ENCODE measurements around the gene TTC33.

DNA sequence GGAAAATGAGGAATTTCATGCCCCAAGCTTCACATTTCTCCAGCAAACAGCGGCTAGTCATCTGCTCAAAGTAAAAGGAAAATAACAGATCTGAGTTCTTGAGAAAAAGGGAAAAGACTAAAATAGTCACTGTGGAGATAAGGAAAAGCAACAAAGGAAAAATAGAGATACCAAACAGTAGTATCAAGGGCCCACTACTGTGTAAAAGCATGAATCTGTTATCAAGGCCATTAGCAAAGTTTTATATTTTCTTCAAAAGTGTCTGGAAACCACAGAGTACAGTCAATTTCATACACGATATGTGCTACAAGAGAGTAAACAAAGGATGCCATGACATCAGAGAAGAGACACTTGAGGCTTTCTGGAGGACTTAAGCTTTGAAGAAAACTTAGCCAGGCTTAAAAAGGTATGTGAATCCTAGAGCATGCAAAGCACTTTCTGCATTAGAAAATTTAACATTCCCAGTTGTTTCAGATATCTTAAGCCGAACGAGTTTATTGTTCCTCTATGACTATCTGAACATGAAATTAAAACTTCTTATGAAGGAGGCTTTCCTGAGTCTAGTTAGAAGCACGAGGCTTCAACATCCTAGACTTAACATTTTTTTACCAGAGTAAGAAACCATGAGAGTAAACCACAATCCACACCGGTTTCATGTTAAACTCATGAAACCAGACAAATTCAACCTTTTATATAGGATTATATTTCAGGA lies 1.2 kb downstream of the TTC33 start:
- TF ChIP-seq CTCF (CRISPR knock-in tag; IDR thresholded peaks at IDR 0.05) (no peak), ARID2 (CRISPR knock-in tag; IDR thresholded peaks at IDR 0.05; ENCODE audit: borderline replicate concordance) (no peak), ZFX (CRISPR knock-in tag; IDR thresholded peaks at IDR 0.05; ENCODE audit: low read depth) (no peak), RFX1 (IDR thresholded peaks at IDR 0.05) (no peak), RFX5 (IDR thresholded peaks at IDR 0.05; ENCODE audit: low read depth, low read length) (no peak), ETV5 (CRISPR knock-in tag; IDR thresholded peaks at IDR 0.05; ENCODE audit: borderline replicate concordance) (no peak), WIZ (CRISPR knock-in tag; IDR thresholded peaks at IDR 0.05) (no peak), TAF1 (CRISPR knock-in tag; IDR thresholded peaks at IDR 0.05) (no peak), TMF1 (CRISPR knock-in tag; IDR thresholded peaks at IDR 0.05; ENCODE audit: low read depth) (no peak), ZKSCAN8 (CRISPR knock-in tag; IDR thresholded peaks at IDR 0.05; ENCODE audit: borderline replicate concordance) (no peak), ZNF766 (CRISPR knock-in tag; IDR thresholded peaks at IDR 0.05; ENCODE audit: borderline replicate concordance) (no peak), CREB1 (IDR thresholded peaks at IDR 0.05) (no peak), CREB1 (CRISPR knock-in tag; IDR thresholded peaks at IDR 0.05) (no peak; the same call in 1 of the 2 replicates)
- TF ChIP-seq, protein P1, sequence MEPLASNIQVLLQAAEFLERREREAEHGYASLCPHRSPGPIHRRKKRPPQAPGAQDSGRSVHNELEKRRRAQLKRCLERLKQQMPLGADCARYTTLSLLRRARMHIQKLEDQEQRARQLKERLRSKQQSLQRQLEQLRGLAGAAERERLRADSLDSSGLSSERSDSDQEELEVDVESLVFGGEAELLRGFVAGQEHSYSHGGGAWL (CRISPR knock-in tag; IDR thresholded peaks at IDR 0.05): no peak
